Measurements from ENCODE around the gene CES4A.
A peak's percentile ranks its signal among the peaks of the same experiment; 100 is the strongest.

The CES4A gene

DNA sequence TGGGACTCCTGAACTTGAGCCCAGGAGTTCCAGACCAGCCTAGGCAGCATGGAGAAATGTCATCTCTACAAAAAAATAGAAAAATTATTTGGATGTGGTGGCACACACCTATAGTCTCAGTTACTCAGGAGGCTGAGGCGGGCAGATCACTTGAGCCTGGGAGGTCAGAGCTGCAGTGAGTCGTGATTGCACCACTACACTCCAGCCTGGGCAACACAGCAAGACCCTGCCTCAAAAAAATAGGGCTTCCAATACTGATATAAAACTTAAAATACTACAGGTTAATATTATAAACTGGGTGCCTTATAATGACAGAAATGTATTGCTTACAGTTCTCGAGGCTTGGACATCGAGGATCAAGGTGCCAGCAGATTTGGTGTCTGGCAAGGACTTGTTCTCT is 42.5 kb upstream of the CES4A start:
- no peak overlapping the region for H3K4me3 ChIP-seq (ENCODE audit: low read depth, low read length)
- TF ChIP-seq, protein P1, sequence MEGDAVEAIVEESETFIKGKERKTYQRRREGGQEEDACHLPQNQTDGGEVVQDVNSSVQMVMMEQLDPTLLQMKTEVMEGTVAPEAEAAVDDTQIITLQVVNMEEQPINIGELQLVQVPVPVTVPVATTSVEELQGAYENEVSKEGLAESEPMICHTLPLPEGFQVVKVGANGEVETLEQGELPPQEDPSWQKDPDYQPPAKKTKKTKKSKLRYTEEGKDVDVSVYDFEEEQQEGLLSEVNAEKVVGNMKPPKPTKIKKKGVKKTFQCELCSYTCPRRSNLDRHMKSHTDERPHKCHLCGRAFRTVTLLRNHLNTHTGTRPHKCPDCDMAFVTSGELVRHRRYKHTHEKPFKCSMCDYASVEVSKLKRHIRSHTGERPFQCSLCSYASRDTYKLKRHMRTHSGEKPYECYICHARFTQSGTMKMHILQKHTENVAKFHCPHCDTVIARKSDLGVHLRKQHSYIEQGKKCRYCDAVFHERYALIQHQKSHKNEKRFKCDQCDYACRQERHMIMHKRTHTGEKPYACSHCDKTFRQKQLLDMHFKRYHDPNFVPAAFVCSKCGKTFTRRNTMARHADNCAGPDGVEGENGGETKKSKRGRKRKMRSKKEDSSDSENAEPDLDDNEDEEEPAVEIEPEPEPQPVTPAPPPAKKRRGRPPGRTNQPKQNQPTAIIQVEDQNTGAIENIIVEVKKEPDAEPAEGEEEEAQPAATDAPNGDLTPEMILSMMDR (IDR thresholded peaks at IDR 0.05; ENCODE audit: borderline replicate concordance, insufficient read depth, low read depth, low read length) = no peak

DNA sequence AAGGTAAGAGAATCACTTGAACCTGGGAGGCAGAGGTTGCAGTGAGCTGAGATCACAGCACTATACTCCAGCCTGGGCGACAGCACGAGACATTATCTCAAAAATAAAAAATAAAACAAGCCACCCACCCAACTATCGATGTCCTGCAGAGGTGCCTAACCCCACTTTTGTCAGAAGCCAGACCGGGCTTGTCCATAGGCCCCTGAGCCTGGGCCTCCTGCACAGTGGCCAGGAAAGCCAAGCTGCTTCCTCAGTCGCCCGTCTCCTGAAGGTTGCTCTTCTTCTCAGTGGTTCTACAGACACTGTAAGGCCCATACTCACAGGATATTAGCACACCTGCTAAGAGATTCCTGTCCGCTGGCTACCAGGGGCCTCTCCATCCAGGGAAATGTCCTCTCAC is 41.8 kb upstream of the CES4A start:
- TF ChIP-seq, protein P1 (IDR thresholded peaks at IDR 0.05; ENCODE audit: borderline replicate concordance, insufficient read depth, low read depth, low read length) = no peak
- H3K4me3 ChIP-seq (ENCODE audit: low read depth, low read length) = no peak overlapping the region

DNA sequence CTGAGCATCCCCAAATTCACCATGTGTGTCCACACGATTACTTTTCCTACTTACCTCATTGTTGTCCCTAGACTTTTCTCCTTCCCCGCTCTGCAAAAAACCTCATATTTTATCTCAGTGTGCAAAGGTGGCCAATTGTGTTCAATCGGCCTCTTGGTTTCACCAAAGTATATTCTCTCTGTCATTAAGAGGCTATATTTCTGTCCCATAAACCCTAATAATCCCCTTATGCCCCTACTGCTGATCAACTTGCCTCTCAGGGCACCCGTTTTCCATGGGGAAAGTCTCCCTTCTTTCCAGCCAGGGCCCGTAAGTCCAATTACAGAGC is 41.5 kb upstream of the CES4A start:
- H3K4me3 ChIP-seq (ENCODE audit: low read depth, low read length) = no peak overlapping the region
- TF ChIP-seq, protein P1 (IDR thresholded peaks at IDR 0.05; ENCODE audit: borderline replicate concordance, insufficient read depth, low read depth, low read length) = no peak

DNA sequence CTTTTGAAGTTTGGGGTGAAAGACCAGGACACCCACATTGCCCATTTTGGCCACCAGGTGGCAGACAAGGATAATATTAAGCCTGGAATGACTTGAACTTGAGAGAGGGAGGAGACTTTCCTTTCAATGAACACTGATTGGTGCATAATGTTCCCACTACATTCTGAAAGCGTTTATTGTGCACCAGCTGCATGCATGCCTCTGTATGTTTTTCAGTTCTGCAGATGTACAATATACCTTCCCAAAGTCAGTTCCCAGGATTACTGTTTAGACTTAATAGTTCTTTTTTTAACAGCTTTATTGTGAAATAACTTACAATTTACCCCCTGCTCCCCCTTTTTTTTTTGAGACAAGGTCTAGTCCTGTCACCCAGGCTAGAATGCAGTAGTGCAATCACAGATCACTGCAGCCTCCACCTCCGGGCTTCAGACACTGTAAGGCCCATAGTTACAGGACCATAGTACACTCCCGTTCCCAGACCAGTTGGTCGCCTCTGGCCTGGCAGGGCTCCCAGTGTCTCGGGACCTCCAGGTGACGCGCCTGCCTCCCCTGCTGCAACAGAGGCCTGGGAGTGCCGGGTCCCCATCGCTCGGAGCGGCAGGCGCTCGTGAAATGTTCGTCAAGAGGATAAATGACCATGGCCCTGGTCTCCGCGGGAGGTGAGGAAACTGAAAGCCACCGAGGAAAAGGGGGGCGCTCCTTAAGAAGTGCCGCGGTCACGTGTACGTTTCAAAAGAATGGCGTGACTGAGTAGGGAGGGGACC is 40.9 kb upstream of the CES4A start:
- TF ChIP-seq, protein P1 (IDR thresholded peaks at IDR 0.05; ENCODE audit: borderline replicate concordance, insufficient read depth, low read depth, low read length) = peak; percentile 75; the same call in 1 of the 2 replicates
- H3K4me3 ChIP-seq (ENCODE audit: low read depth, low read length) = peak overlapping the region; percentile 36

DNA sequence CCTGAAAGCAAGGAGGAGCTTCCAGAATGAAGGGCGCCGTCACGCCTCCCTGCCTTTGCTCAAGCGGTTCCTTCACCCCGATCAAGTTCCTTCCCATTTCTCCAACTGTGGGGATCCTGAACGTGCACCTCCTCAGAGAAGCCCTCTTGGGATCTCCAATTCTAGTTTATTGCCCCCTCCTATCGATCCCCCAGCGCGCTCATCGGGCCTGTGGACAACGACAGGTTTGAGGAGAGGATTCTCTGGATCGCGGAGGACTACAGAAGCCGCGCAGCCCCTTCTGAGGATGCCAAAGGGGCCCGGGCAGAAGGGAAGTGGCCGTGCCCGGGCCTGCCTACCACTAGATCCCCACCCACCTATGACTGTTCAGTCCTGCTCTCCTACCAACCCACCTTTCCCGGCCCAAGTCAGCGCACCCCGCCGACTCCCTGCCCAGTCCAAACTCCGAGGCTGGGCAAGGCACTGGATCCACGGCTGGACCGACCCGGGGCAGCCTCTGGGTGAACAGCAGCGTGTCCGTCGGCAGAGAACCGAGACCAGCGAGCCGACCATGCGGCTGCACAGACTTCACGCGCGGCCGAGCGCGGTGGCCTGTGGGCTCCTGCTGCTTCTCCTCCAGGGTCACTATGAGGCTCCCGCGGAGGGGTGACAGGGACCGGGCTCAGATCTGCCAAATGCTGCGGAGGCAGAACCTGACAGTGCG is 40.1 kb upstream of the CES4A start:
- H3K4me3 ChIP-seq (ENCODE audit: low read depth, low read length) = peak overlapping the region; percentile 36
- TF ChIP-seq, protein P1 (IDR thresholded peaks at IDR 0.05; ENCODE audit: borderline replicate concordance, insufficient read depth, low read depth, low read length) = no peak

DNA sequence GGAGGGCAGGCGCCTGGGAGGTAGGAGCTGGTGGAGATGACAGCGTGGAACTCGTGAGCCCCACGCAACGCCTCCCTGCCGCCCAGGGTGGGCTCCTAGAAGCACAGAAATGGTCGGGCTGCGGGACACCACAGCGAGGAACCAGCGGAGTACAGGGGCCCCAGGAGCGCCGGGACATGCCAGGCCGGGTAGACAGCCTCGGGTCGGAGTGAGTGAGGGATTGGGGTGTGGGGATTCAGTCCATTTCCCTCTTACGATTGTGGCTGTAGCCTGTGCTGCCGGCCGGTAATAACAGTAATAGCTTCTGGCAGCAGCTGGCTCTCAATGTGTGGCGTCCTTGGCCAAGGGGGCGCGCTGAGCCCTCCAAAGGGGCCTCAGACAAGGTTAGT is 39.6 kb upstream of the CES4A start:
- TF ChIP-seq, protein P1 (IDR thresholded peaks at IDR 0.05; ENCODE audit: borderline replicate concordance, insufficient read depth, low read depth, low read length) = no peak
- no peak overlapping the region for H3K4me3 ChIP-seq (ENCODE audit: low read depth, low read length)

DNA sequence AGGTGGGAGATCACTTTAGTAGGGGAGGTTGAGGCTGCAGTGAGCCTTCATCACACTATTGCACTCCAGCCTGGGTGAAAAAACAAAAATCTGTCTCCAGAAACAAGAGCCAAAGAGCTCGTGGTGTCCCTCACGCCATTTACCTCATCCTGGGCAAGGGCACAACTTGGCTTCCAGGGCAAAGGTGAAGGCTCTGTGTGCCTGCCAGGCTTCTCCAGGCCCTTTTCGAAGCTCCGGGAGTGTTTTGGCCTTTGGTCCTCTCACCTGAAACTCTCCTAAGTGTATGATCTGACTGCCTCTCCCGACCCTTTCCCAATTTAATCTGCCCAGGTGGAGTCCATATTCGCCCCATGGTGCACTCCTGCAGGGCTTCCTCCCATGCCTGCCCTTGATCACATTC is 38.9 kb upstream of the CES4A start:
- TF ChIP-seq, protein P1 (IDR thresholded peaks at IDR 0.05; ENCODE audit: borderline replicate concordance, insufficient read depth, low read depth, low read length) = no peak
- H3K4me3 ChIP-seq (ENCODE audit: low read depth, low read length) = no peak overlapping the region
